GM12878 (cell line): ENCODE measurements around the gene F2RL1. TPM values are rescaled to one million over a fixed set of nuclear protein-coding genes. Genes with fewer than 3 reads are reported as not detected.

Experiments used
- ATAC-seq: fragments of 200-7000 bp; cut with Tn5 transposase; 3 replicates; pipeline ENCODE4 v1.9.1; 2020; ENCODE audit warnings: mild to moderate bottlenecking, moderate library complexity
- BruUV-seq: library from RNA; stranded (reverse); fragments of 400-500 nt; replicated peaks from 2 replicates; lab custom pipeline; 2021; lab: Mats Ljungman, UMichigan
- CTCF ChIA-PET: fragments of 300-600 bp; sonication (Branson Sonifier 250); formaldehyde crosslinking; extraction: SDS; loops from one replicate; lab custom pipeline; 2021; ENCODE audit warnings: inconsistent platforms; lab: Yijun Ruan, JAX
- POLR2A ChIA-PET: fragments of 350-600 bp; formaldehyde crosslinking; extraction: SDS; loops from one replicate; lab custom pipeline; 2021; ENCODE audit warnings: inconsistent platforms; lab: Charles Lee
- RAD21 ChIA-PET: fragments of 300-600 bp; sonication (Branson Sonifier 250); formaldehyde crosslinking; loops from one replicate; lab custom pipeline; 2023; ENCODE audit warnings: antibody characterized with exemption; ENCODE audit not compliant: unreplicated experiment; lab: Charles Lee
- SMC1A ChIA-PET: fragments of 300-600 bp; sonication (Branson Sonifier 250); formaldehyde crosslinking; loops from one replicate; lab custom pipeline; 2023; ENCODE audit not compliant: unreplicated experiment, uncharacterized antibody; lab: Charles Lee
- DNase-seq: peaks from one replicate; pipeline ENCODE4 v3.0.0-alpha.2; 2011; ENCODE audit warnings: low read depth, low spot score
- FAIRE-seq: peaks from 3 replicates; lab custom pipeline; 2011; peaks lifted over from hg19 to GRCh38; lab: Jason Lieb, UNC
- H2AFZ ChIP-seq: 2 replicates; pipeline ENCODE4 v1.6.0; 2011; ENCODE audit warnings: low read depth, low read length, control low read depth; ENCODE audit not compliant: control insufficient read depth
- H3K27ac ChIP-seq: 2 replicates; pipeline ENCODE4 v1.5.1; 2011; ENCODE audit warnings: control low read depth; ENCODE audit not compliant: control insufficient read depth, insufficient read depth
- H3K27me3 ChIP-seq, 2 experiments: replicated peaks in 1 of 2; 2 replicates each; pipeline versions ENCODE4 v1.6.0 to v1.6.1; 2011; ENCODE audit warnings: low read length in 1 of 2; ENCODE audit not compliant: control insufficient read depth in 2 of 2, insufficient read depth in 2 of 2
- H3K36me3 ChIP-seq, 2 experiments: 2 replicates each; pipeline ENCODE4 v1.5.1; 2011; ENCODE audit warnings: low read length in 1 of 2; ENCODE audit not compliant: control insufficient read depth in 2 of 2, insufficient read depth in 2 of 2
- H3K4me1 ChIP-seq: 2 replicates; pipeline ENCODE4 v1.6.1; 2011; ENCODE audit warnings: mild to moderate bottlenecking, low read length, moderate library complexity, mixed read lengths; ENCODE audit not compliant: control insufficient read depth, insufficient read depth
- H3K4me2 ChIP-seq: 2 replicates; pipeline ENCODE4 v1.6.0; 2011; ENCODE audit warnings: control low read depth; ENCODE audit not compliant: control insufficient read depth, insufficient read depth
- H3K4me3 ChIP-seq: fragments of 200-600 bp; sonication (generic); 2 replicates; pipeline ENCODE4 v1.5.1; 2016
- H3K79me2 ChIP-seq: 2 replicates; pipeline ENCODE4 v1.6.0; 2011; ENCODE audit warnings: low read length; ENCODE audit not compliant: control insufficient read depth, insufficient read depth
- H3K9ac ChIP-seq: 2 replicates; pipeline ENCODE4 v1.8.0; 2011; ENCODE audit warnings: low read length, control low read depth, mixed read lengths; ENCODE audit not compliant: control insufficient read depth, insufficient read depth
- H3K9me3 ChIP-seq: replicated peaks from 3 replicates; pipeline ENCODE4 v1.5.1; 2011; ENCODE audit warnings: mild to moderate bottlenecking, low read length; ENCODE audit not compliant: control insufficient read depth, insufficient read depth
- H4K20me1 ChIP-seq: 2 replicates; pipeline ENCODE4 v1.6.0; 2011; ENCODE audit not compliant: control insufficient read depth, insufficient read depth
- BMI1 ChIP-seq: fragments of 450-650 bp; IDR thresholded peaks from 2 replicates; pipeline ENCODE4 v1.6.1; 2016; ENCODE audit warnings: mild to moderate bottlenecking, moderate library complexity, borderline replicate concordance
- IKZF1 ChIP-seq: fragments of 450-650 bp; conservative IDR thresholded peaks from 2 replicates; pipeline ENCODE4 v1.6.1; 2017; ENCODE audit warnings: antibody characterized with exemption, mild to moderate bottlenecking
- MXI1 ChIP-seq: fragments of 150-350 bp; IDR thresholded peaks from 2 replicates; pipeline ENCODE4 v1.6.1; 2011; ENCODE audit warnings: low read depth, mild to moderate bottlenecking, inconsistent platforms, low read length, improper control_type of control experiment
- MYB ChIP-seq: fragments of 150-350 bp; IDR thresholded peaks from 2 replicates; pipeline ENCODE4 v1.6.1; 2014; ENCODE audit warnings: mild to moderate bottlenecking, low read depth, low read length, borderline replicate concordance
- RCOR1 ChIP-seq: conservative IDR thresholded peaks from 2 replicates; pipeline ENCODE4 v1.6.1; 2012; ENCODE audit warnings: low read depth, low read length, improper control_type of control experiment
- SIX5 ChIP-seq: IDR thresholded peaks from 2 replicates; pipeline ENCODE4 v1.6.1; 2011; ENCODE audit warnings: mild to moderate bottlenecking, low read depth, low read length, moderate library complexity; ENCODE audit not compliant: severe bottlenecking
- SREBF2 ChIP-seq: IDR thresholded peaks from 2 replicates; pipeline ENCODE4 v1.6.1; 2012; ENCODE audit warnings: mild to moderate bottlenecking, low read length
- TCF12 ChIP-seq: IDR thresholded peaks from 2 replicates; pipeline ENCODE4 v1.6.1; 2011; ENCODE audit warnings: low read depth, mild to moderate bottlenecking, low read length
- ZBED1 ChIP-seq: IDR thresholded peaks from 2 replicates; pipeline ENCODE4 v1.6.1; 2016; ENCODE audit warnings: borderline replicate concordance
- ZSCAN29 ChIP-seq: fragments of 450-650 bp; IDR thresholded peaks from 2 replicates; pipeline ENCODE4 v1.6.1; 2017; ENCODE audit warnings: mild to moderate bottlenecking, moderate library complexity
- WGBS: methylation state at CpG from one replicate; pipeline ENCODE4 v1.1.6; 2016; ENCODE audit warnings: low lambda C conversion rate; ENCODE audit not compliant: insufficient replicate concordance, insufficient coverage; ENCODE audit errors: missing lambda C conversion rate; 5-methylcytosine and 5-hydroxymethylcytosine counted together
- in situ Hi-C: fragments of 300-500 bp; cut with MboI; formaldehyde crosslinking; loops from 9 replicates; pipeline ENCODE4 v1.14.3; 2018; ENCODE audit warnings: mixed read lengths
- intact Hi-C: fragments of 100-400 bp; cut with micrococcal nuclease; formaldehyde crosslinking; loops from one replicate; pipeline ENCODE4 v1.14.2; 2022; ENCODE audit not compliant: unreplicated experiment
- polyA plus RNA-seq, 11 experiments: library from polyadenylated mRNA; depleted of rRNA in 4 of 11; unstranded in 6 of 11; stranded (reverse) in 5 of 11; fragments of >200 nt; fragmentation: Nextera tagmentation in 4 of 11; fragmentation: Illumina TruSeq in 1 of 11; extraction: Ambion mirVana in 4 of 11; extraction: Trizol in 1 of 11; gene quantifications; 1 replicate in 1 of 11; 2 replicates in 10 of 11; pipeline versions ENCODE4 v1.2.1 to v1.2.3, GENCODE V29; 2011 to 2016; ENCODE audit warnings: inconsistent platforms in 2 of 11, missing spikeins in 2 of 11, low read depth in 1 of 11
- total RNA-seq, 4 experiments: library from RNA; depleted of rRNA in 3 of 4; stranded (reverse); fragments of >200 nt in 3 of 4; fragmentation: Illumina TruSeq in 1 of 4; extraction: Trizol in 1 of 4; gene quantifications; 2 replicates each; pipeline versions ENCODE4 v1.2.1 to v1.2.3, GENCODE V29; 2013 to 2021
- TF ChIP-seq, protein P1 (sequence below): fragments of 450-650 bp; IDR thresholded peaks from 2 replicates; pipeline ENCODE4 v1.6.1; 2014; ENCODE audit warnings: mild to moderate bottlenecking
- TF ChIP-seq, protein P2 (sequence below): IDR thresholded peaks from 2 replicates; pipeline ENCODE4 v1.6.1; 2012; ENCODE audit warnings: low read depth, low read length, improper control_type of control experiment
- TF ChIP-seq, protein P3 (sequence below): fragments of 450-650 bp; conservative IDR thresholded peaks from 2 replicates; pipeline ENCODE4 v1.6.1; 2017; ENCODE audit warnings: mild to moderate bottlenecking, moderate library complexity
- TF ChIP-seq, protein P4 (sequence below): fragments of 450-650 bp; IDR thresholded peaks from 2 replicates; pipeline ENCODE4 v1.6.1; 2017; ENCODE audit warnings: mild to moderate bottlenecking, moderate library complexity

F2RL1 gene
- total and polyA plus RNA-seq, 10 of the 15 experiments (the other 5 are each of a cell fraction or from before 2014, with no cell fraction given): 0.04 to 0.10 TPM; not detected in 8

DNA sequence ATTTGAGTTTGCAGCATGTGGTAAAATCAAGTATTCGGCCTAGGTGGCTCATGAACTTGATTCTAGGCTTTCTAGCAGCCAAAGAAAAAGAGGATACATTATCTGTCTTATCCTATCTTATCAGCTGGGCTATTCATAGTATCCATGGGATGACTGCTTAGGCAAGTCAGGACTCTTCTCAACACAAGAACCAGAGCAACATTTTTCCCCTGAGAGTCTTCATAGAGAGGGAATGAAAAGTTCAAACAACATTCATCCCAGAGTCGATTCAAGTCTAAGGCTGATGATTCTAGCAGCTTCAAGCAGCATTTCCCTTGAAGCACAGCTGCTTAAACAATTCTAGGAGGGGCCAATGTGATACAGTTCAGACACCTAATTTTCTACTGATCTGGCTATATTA lies 33.9 kb downstream of the F2RL1 start:
- SMC1A ChIA-PET: no interaction called here
- no peaks in the 10 kb centered on the region for H3K79me2 ChIP-seq
- intact Hi-C loops: no loop called here
- no peaks in the 10 kb centered on the region for H3K36me3 ChIP-seq
- H2AFZ ChIP-seq: no peak overlapping the region
- H3K4me3 ChIP-seq: no peak overlapping the region
- WGBS: 31% methylated on average over 2 of the region's 2 CpGs
- H3K27ac ChIP-seq: no peak overlapping the region
- no peak for TF ChIP-seq SIX5
- TF ChIP-seq, protein P1, sequence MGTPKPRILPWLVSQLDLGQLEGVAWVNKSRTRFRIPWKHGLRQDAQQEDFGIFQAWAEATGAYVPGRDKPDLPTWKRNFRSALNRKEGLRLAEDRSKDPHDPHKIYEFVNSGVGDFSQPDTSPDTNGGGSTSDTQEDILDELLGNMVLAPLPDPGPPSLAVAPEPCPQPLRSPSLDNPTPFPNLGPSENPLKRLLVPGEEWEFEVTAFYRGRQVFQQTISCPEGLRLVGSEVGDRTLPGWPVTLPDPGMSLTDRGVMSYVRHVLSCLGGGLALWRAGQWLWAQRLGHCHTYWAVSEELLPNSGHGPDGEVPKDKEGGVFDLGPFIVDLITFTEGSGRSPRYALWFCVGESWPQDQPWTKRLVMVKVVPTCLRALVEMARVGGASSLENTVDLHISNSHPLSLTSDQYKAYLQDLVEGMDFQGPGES: no peak
- TF ChIP-seq RCOR1: no peak
- TF ChIP-seq, protein P2, sequence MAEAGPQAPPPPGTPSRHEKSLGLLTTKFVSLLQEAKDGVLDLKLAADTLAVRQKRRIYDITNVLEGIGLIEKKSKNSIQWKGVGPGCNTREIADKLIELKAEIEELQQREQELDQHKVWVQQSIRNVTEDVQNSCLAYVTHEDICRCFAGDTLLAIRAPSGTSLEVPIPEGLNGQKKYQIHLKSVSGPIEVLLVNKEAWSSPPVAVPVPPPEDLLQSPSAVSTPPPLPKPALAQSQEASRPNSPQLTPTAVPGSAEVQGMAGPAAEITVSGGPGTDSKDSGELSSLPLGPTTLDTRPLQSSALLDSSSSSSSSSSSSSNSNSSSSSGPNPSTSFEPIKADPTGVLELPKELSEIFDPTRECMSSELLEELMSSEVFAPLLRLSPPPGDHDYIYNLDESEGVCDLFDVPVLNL: no peak
- no peak for TF ChIP-seq MYB
- TF ChIP-seq BMI1: no peak
- TF ChIP-seq, protein P3, sequence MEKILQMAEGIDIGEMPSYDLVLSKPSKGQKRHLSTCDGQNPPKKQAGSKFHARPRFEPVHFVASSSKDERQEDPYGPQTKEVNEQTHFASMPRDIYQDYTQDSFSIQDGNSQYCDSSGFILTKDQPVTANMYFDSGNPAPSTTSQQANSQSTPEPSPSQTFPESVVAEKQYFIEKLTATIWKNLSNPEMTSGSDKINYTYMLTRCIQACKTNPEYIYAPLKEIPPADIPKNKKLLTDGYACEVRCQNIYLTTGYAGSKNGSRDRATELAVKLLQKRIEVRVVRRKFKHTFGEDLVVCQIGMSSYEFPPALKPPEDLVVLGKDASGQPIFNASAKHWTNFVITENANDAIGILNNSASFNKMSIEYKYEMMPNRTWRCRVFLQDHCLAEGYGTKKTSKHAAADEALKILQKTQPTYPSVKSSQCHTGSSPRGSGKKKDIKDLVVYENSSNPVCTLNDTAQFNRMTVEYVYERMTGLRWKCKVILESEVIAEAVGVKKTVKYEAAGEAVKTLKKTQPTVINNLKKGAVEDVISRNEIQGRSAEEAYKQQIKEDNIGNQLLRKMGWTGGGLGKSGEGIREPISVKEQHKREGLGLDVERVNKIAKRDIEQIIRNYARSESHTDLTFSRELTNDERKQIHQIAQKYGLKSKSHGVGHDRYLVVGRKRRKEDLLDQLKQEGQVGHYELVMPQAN: no peak
- TF ChIP-seq SREBF2: no peak
- TF ChIP-seq, protein P4, sequence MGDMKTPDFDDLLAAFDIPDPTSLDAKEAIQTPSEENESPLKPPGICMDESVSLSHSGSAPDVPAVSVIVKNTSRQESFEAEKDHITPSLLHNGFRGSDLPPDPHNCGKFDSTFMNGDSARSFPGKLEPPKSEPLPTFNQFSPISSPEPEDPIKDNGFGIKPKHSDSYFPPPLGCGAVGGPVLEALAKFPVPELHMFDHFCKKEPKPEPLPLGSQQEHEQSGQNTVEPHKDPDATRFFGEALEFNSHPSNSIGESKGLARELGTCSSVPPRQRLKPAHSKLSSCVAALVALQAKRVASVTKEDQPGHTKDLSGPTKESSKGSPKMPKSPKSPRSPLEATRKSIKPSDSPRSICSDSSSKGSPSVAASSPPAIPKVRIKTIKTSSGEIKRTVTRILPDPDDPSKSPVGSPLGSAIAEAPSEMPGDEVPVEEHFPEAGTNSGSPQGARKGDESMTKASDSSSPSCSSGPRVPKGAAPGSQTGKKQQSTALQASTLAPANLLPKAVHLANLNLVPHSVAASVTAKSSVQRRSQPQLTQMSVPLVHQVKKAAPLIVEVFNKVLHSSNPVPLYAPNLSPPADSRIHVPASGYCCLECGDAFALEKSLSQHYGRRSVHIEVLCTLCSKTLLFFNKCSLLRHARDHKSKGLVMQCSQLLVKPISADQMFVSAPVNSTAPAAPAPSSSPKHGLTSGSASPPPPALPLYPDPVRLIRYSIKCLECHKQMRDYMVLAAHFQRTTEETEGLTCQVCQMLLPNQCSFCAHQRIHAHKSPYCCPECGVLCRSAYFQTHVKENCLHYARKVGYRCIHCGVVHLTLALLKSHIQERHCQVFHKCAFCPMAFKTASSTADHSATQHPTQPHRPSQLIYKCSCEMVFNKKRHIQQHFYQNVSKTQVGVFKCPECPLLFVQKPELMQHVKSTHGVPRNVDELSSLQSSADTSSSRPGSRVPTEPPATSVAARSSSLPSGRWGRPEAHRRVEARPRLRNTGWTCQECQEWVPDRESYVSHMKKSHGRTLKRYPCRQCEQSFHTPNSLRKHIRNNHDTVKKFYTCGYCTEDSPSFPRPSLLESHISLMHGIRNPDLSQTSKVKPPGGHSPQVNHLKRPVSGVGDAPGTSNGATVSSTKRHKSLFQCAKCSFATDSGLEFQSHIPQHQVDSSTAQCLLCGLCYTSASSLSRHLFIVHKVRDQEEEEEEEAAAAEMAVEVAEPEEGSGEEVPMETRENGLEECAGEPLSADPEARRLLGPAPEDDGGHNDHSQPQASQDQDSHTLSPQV: no peak
- no peak for TF ChIP-seq TCF12
- TF ChIP-seq ZSCAN29: no peak
- TF ChIP-seq ZBED1: no peak
- TF ChIP-seq IKZF1: no peak
- no peak for TF ChIP-seq MXI1
- POLR2A ChIA-PET: no interaction called here
- DNase-seq (no peak), FAIRE-seq (no peak), ATAC-seq (no peak)
- in situ Hi-C loops: no loop called here
- no peak overlapping the region for H3K4me2 ChIP-seq
- peaks cover 4% of the 10 kb centered on the region; the same call in 1 of the 2 replicates for H3K4me1 ChIP-seq
- no TSS peak for BruUV-seq
- no peaks in the 10 kb centered on the region for H3K9me3 ChIP-seq
- no peaks in the 10 kb centered on the region for H4K20me1 ChIP-seq
- RAD21 ChIA-PET: no interaction called here
- CTCF ChIA-PET: no interaction called here
- no peak overlapping the region for H3K9ac ChIP-seq
- no peaks in the 10 kb centered on the region for H3K27me3 ChIP-seq
